ENCODE results near the gene CCT7. TPM values are rescaled to one million over a fixed set of nuclear protein-coding genes. Genes with fewer than 3 reads are reported as not detected.

The CCT7 gene
- polyA plus RNA-seq, 1 experiment = 331 TPM

GRCh38 chr2:73289304-73289703, 55.2 kb downstream of the CCT7 start:
- TF ChIP-seq, protein P1, sequence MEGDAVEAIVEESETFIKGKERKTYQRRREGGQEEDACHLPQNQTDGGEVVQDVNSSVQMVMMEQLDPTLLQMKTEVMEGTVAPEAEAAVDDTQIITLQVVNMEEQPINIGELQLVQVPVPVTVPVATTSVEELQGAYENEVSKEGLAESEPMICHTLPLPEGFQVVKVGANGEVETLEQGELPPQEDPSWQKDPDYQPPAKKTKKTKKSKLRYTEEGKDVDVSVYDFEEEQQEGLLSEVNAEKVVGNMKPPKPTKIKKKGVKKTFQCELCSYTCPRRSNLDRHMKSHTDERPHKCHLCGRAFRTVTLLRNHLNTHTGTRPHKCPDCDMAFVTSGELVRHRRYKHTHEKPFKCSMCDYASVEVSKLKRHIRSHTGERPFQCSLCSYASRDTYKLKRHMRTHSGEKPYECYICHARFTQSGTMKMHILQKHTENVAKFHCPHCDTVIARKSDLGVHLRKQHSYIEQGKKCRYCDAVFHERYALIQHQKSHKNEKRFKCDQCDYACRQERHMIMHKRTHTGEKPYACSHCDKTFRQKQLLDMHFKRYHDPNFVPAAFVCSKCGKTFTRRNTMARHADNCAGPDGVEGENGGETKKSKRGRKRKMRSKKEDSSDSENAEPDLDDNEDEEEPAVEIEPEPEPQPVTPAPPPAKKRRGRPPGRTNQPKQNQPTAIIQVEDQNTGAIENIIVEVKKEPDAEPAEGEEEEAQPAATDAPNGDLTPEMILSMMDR (IDR thresholded peaks at IDR 0.05; ENCODE audit: low read depth, low read length) = 0 out of 2 replicates have a peak, but pooled peaks have one; percentile 15
- DNase-seq (ENCODE audit: low read depth, low spot score) = no peak
- Histone ChIP-seq H3K9me3 (ENCODE audit: control insufficient read depth, insufficient read depth, low read length) (no peaks in the 10 kb centered on the region; the same call in 1 of the 2 replicates), H3K4me3 (ENCODE audit: low read depth, low read length) (no peak overlapping the region), H3K27ac (ENCODE audit: low read depth, low read length) (no peak overlapping the region), H3K27me3 (ENCODE audit: control insufficient read depth, insufficient read depth, low read length) (peaks cover 56% of the 10 kb centered on the region)
- CTCF ChIA-PET = interaction anchor here (1.0 to 2.5 kb wide), 4 partner anchors 9 to 54 kb away, joined by 4 to 13 read pairs (median 7); no protein-coding TSS in a partner anchor
- POLR2A ChIA-PET = no interaction called here

DNA sequence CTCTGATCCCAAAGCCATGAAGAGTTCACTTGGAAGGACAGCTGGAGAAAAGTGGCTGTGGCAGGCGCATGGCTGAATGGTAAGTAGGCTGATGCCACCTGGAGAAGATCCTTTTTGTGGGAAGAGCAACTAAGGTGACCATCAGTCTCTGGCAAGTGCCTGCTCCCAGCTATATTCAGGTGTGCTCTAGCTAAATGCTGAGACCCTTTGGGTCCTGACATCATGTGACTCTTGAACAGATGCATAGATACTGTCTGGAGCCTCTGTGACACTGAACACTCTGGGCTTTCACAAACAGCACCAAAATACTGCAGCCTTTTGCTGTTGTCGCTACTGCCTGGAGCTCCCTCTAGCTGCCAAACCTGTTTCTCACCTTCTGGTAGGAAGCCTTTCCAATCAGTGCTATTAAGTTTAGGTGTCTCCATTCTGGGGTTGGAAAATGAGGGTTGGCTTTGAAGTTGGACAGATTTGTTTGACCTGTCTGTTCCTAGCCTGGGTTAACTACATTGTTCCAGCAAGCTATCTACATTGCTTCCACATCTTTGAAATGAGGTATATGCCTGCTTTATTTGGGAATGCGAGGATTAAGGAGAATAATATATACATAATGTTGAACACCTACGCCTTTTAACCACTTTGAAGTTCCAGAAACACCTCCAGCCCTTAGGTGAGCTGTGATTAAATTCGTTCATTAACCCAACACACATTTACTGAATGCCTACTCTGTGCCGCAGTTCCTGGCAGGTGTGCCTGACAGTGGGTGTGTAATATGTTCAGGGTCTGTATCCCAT, 56.1 kb downstream of the CCT7 start:
- Histone ChIP-seq H3K4me3 (ENCODE audit: low read depth, low read length) (no peak overlapping the region), H3K27ac (ENCODE audit: low read depth, low read length) (no peak overlapping the region), H3K27me3 (ENCODE audit: control insufficient read depth, insufficient read depth, low read length) (peaks cover 58% of the 10 kb centered on the region), H3K9me3 (ENCODE audit: control insufficient read depth, insufficient read depth, low read length) (no peaks in the 10 kb centered on the region; the same call in 1 of the 2 replicates)
- POLR2A ChIA-PET = interaction anchor here (1.5 to 1.6 kb wide), 2 partner anchors 56 to 95 kb away, joined by 4 to 6 read pairs; partner anchors contain the start of genes ALMS1 and CCT7
- DNase-seq (ENCODE audit: low read depth, low spot score) = no peak
- CTCF ChIA-PET = interaction anchor here (0.5 to 2.5 kb wide), 9 partner anchors 10 to 99 kb away, joined by 3 to 13 read pairs (median 5); no protein-coding TSS in a partner anchor
- TF ChIP-seq, protein P1 (IDR thresholded peaks at IDR 0.05; ENCODE audit: low read depth, low read length) = peak; percentile 71

DNA sequence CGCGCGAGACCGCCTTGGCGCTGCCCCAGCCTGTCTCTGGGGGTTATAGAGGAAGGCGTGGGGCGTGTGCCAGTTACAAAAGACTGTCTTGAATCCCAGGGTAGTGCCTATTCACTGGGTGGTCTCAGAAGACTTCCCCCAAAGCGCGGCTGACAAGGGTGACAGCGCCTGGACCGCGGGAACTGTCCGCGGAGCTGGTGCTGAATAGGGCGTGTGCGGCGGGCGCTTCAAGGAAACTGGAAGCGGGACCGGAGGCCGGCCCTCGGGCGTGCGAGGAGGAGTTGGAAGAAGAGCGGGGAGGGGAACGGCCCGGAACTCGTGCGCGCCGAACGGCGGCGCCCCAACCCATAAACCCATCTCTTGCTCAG, 57.0 kb downstream of the CCT7 start:
- TF ChIP-seq, protein P1 (IDR thresholded peaks at IDR 0.05; ENCODE audit: low read depth, low read length) = no peak
- no peak for DNase-seq (ENCODE audit: low read depth, low spot score)
- CTCF ChIA-PET = interaction anchor here (1.2 to 2.5 kb wide), 6 partner anchors 9 to 52 kb away, joined by 4 to 13 read pairs (median 6); no protein-coding TSS in a partner anchor
- POLR2A ChIA-PET = interaction anchor here (1.5 to 1.6 kb wide), 2 partner anchors 57 to 94 kb away, joined by 4 to 6 read pairs; partner anchors contain the start of genes ALMS1 and CCT7
- peaks cover 58% of the 10 kb centered on the region for H3K27me3 ChIP-seq (ENCODE audit: control insufficient read depth, insufficient read depth, low read length)
- H3K9me3 ChIP-seq (ENCODE audit: control insufficient read depth, insufficient read depth, low read length) = no peaks in the 10 kb centered on the region; the same call in 1 of the 2 replicates
- peak overlapping the region; percentile 34 for H3K4me3 ChIP-seq (ENCODE audit: low read depth, low read length)
- H3K27ac ChIP-seq (ENCODE audit: low read depth, low read length) = no peak overlapping the region

DNA sequence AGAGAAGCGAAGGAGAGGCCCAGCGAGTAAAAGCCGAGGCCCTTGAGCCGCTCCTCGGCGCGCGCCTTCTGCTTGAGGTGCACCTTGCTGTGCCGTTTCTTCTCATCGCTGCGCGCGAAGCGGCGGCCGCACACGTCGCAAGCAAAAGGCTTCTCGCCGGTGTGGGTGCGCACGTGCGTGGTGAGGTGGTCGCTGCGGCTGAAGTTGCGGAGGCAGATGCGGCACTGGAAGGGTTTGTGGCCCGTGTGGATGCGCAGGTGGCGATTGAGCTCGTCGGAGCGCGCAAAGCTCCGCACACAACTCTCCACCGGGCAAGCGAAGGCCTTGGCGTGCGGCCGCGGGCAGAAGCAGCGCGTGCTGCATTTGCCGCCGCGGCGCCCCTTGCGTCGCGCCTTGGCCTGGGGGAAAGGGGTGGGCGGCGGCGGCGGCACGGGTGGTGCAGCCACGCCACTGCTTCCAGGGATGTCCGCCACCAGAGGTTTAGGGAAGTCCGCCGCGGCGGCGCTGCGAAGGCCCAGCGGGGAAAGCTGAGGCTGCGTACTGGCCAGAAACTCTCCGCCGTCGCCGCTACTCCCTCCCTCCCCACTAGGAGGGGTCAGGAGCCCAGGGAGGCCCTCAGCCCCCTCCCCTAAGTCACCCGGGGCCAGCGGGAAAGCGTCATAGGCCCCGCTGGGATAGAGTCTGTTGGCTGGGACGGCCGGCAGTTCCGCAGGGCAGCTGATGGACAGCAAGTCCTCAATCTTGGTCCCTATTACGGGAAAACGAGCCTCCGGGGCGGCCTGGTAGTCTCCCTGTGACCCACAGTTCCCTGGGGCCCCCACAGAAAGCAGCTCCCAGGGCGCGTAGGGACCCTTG, 57.6 kb downstream of the CCT7 start:
- TF ChIP-seq, protein P1 (IDR thresholded peaks at IDR 0.05; ENCODE audit: low read depth, low read length) = no peak
- H3K9me3 ChIP-seq (ENCODE audit: control insufficient read depth, insufficient read depth, low read length) = no peaks in the 10 kb centered on the region; the same call in 1 of the 2 replicates
- H3K27me3 ChIP-seq (ENCODE audit: control insufficient read depth, insufficient read depth, low read length) = peaks cover 59% of the 10 kb centered on the region
- ChIA-PET CTCF (interaction anchor here (2.0 kb wide), 1 partner anchor 11 kb away, joined by 6 read pairs; no protein-coding TSS in a partner anchor), POLR2A (interaction anchor here (1.5 to 1.6 kb wide), 2 partner anchors 57 to 94 kb away, joined by 4 to 6 read pairs; partner anchors contain the start of genes ALMS1 and CCT7)
- no peak for DNase-seq (ENCODE audit: low read depth, low spot score)
- H3K27ac ChIP-seq (ENCODE audit: low read depth, low read length) = no peak overlapping the region
- H3K4me3 ChIP-seq (ENCODE audit: low read depth, low read length) = peak overlapping the region; percentile 34
